Bronchus fibroblast of lung (primary cell): Measurements from ENCODE around the gene IFFO2. TPM values are rescaled to one million over a fixed set of nuclear protein-coding genes. Genes with fewer than 3 reads are reported as not detected.

Experiments
- total RNA-seq: library from RNA; depleted of rRNA; stranded (reverse); fragments of >200 nt; gene quantifications from 2 replicates; pipeline ENCODE4 v1.2.3, GENCODE V29; 2015

Gene IFFO2
- 5.4 and 7.4 TPM in 2 replicates for total RNA-seq

DNA sequence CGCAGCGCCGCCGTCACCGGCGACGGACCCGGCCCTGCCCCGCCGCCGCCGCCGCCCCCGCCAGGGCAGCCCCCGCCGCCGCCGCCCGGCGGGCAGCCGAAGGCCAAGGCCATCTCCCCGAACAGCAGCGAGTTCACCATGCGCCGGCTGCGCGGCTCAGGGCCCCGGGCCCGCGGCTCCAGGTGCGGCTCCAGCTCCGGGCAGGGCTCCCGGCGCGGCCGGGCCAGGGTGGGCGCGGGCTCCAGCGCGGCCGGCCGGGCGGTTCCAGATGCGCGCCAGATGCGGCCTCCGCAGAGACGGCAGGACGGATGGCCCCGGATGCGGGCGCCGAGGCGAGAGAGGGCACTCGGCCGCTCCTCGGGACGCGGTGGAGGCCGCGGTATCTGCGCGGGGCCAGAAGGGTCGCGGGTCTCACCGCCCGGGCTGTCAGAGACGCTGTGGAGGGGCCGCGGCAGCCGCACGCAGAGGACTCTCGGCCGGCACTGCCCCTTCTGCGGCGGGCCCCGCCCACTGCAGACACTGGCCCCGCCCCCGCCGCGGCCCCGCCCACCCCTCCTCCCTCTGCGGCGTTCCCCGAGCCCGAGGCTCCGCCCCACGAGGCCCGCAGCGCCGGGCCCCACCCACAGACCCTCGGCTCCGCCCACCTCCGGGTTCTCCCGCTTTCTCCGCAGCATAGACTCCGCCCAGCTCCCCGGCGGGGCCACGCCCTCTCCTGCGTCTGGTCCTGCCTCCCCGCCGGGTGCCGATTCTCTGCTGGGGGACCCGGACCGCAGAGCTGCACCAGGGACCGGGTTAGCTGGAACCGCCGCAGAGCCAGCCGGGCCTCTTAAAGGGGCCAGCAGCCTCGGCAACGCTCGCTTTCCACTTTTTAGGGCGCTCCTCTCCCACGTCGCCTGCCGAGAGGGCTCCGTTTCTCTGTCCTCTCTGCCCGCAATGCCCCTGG lies at the start of gene IFFO2:
Gene IFFO2, minus strand, starts transcription at position 484 of the 943 bp plus-strand sequence. Its CDS starts 344 bp downstream, at position 140.

DNA sequence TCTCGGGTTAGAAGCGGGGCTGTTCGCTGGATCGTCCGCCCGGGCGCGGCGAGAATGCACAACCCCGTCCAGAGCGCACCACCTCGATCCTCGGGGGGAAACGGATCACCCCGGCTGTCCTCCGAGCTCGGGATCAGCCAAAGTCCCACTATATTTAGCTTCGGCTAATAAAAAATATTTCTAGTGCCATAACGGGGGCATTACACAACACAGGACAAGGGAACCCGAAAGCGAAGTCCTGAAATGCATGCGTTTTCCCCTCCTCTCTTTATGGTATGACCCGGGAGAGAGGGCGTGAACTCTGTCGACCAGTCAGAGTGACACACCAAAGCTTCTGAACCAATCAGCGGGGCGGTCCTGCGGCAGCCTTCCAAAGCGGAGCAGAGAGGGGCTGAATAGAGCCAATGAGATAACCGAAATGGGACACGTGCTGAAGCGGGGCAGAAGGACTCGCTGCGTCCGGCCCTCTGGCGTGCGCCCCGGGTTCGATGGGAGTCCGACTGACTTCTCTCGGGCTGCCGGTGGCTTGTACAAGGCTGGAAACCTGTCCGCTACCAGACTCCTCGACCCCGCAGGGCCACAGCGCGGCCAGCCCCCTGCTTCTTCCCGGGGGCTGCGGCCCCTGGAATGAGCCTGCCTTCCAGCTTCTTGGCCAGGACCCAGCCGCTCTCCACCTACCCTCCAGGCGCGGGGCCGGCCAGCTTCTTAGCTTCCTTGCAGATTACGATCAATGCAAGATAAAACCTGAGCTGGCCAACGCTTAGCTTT lies 53.8 kb downstream of the IFFO2 start, which contains the start of gene ALDH4A1:
Gene ALDH4A1, minus strand, starts transcription at position 33 of the 768 bp plus-strand sequence. Its CDS starts 32 bp downstream, at position 1.

GRCh38 chr1:18859560-18859959 lies 96.9 kb downstream of the IFFO2 start, which contains the start of gene TAS1R2:
Gene TAS1R2, minus strand, starts transcription at chr1:18859660. Its CDS starts 0 bp downstream, at chr1:18859660.

Other genes starting within 250 kb of the IFFO2 start
- gene TAS1R2, start 97.0 kb downstream of the IFFO2 start, total RNA-seq, result not detected in 2 replicates
- gene ALDH4A1, start 54.1 kb downstream of the IFFO2 start, total RNA-seq, result 8.2 and 15.3 TPM in 2 replicates